ENCODE data around the gene WNK4. TPM values are rescaled to one million over a fixed set of nuclear protein-coding genes. Genes with fewer than 3 reads are reported as not detected.

Gene WNK4
- total and polyA plus RNA-seq, 2 donors (not counting 1 experiment from before 2014, with no cell fraction given) = under 0.01 to 0.35 TPM

- Histone ChIP-seq H4K20me1 (ENCODE audit: control insufficient read depth, extremely low read depth, insufficient read depth, low read length) (no peaks in the 10 kb centered on the region), H3K27me3 (ENCODE audit: control insufficient read depth, insufficient read depth, low read length) (no peaks in the 10 kb centered on the region), H3K4me2 (ENCODE audit: extremely low read depth, insufficient read depth, low read length) (no peak overlapping the region), H3K4me3 (replicated peaks in 1 of 4; ENCODE audit: control extremely low read depth in 1 of 4, insufficient read depth in 1 of 4, low read depth in 3 of 4, low read length in 4 of 4) (no peak overlapping the region), H3K36me3 (ENCODE audit: control insufficient read depth, insufficient read depth, low read length) (peaks cover 7% of the 10 kb centered on the region), H3K9me3 (ENCODE audit: control insufficient read depth, insufficient read depth, low read depth, low read length) (no peaks in the 10 kb centered on the region), H2AFZ (ENCODE audit: low read length) (no peak overlapping the region), H3K4me1 (ENCODE audit: control insufficient read depth, extremely low read depth, insufficient read depth, low read length) (peaks cover 2% of the 10 kb centered on the region), H3K9ac (ENCODE audit: insufficient read depth, low read length) (no peak overlapping the region), H3K79me2 (ENCODE audit: control insufficient read depth, insufficient read depth, low read length) (no peaks in the 10 kb centered on the region), H3K27ac (ENCODE audit: insufficient read depth, low read length) (no peak overlapping the region)
- TF ChIP-seq EZH2 (IDR thresholded peaks at IDR 0.05; ENCODE audit: low read length, missing control alignments) (no peak), CTCF (conservative IDR thresholded peaks at IDR 0.05 in 1 of 2, IDR thresholded peaks at IDR 0.05 in 1 of 2; ENCODE audit: low read depth in 1 of 2, low read length in 2 of 2) (no peak)
- no peak for DNase-seq (ENCODE audit: low read depth in 2 of 2)
Measured at GRCh38 chr17:42845556-42845917, 65.1 kb downstream of the WNK4 start.

- Histone ChIP-seq H3K4me1 (ENCODE audit: control insufficient read depth, extremely low read depth, insufficient read depth, low read length) (peaks cover 2% of the 10 kb centered on the region), H3K36me3 (ENCODE audit: control insufficient read depth, insufficient read depth, low read length) (peaks cover 7% of the 10 kb centered on the region), H3K27ac (ENCODE audit: insufficient read depth, low read length) (no peak overlapping the region), H4K20me1 (ENCODE audit: control insufficient read depth, extremely low read depth, insufficient read depth, low read length) (no peaks in the 10 kb centered on the region), H3K79me2 (ENCODE audit: control insufficient read depth, insufficient read depth, low read length) (no peaks in the 10 kb centered on the region), H3K4me2 (ENCODE audit: extremely low read depth, insufficient read depth, low read length) (no peak overlapping the region), H3K9ac (ENCODE audit: insufficient read depth, low read length) (no peak overlapping the region), H3K9me3 (ENCODE audit: control insufficient read depth, insufficient read depth, low read depth, low read length) (no peaks in the 10 kb centered on the region), H3K4me3 (replicated peaks in 1 of 4; ENCODE audit: control extremely low read depth in 1 of 4, insufficient read depth in 1 of 4, low read depth in 3 of 4, low read length in 4 of 4) (no peak overlapping the region), H2AFZ (ENCODE audit: low read length) (no peak overlapping the region), H3K27me3 (ENCODE audit: control insufficient read depth, insufficient read depth, low read length) (no peaks in the 10 kb centered on the region)
- DNase-seq (ENCODE audit: low read depth in 2 of 2) = no peak
- TF ChIP-seq EZH2 (IDR thresholded peaks at IDR 0.05; ENCODE audit: low read length, missing control alignments) = no peak
- TF ChIP-seq CTCF (conservative IDR thresholded peaks at IDR 0.05 in 1 of 2, IDR thresholded peaks at IDR 0.05 in 1 of 2; ENCODE audit: low read depth in 1 of 2, low read length in 2 of 2) = no peak
Measured at GRCh38 chr17:42845918-42846593, 65.6 kb downstream of the WNK4 start.

Other genes with a start within 250 kb of the WNK4 start
- 22.3 and 31.9 TPM in 2 replicates for gene NAGLU, start 244.4 kb upstream of the WNK4 start, total RNA-seq
- 18.5 and 19.5 TPM in 2 replicates for gene NAGLU, start 244.4 kb upstream of the WNK4 start, polyA plus RNA-seq
- gene HSD17B1, start 227.7 kb upstream of the WNK4 start, total RNA-seq = 2.1 and 2.6 TPM in 2 replicates
- 0.40 and 0.80 TPM in 2 replicates for gene HSD17B1, start 227.7 kb upstream of the WNK4 start, polyA plus RNA-seq
- gene COASY, start 218.5 kb upstream of the WNK4 start, total RNA-seq = 9.8 and 16.5 TPM in 2 replicates
- 20.3 and 31.6 TPM in 2 replicates for gene COASY, start 218.5 kb upstream of the WNK4 start, polyA plus RNA-seq
- gene MLX, start 213.5 kb upstream of the WNK4 start, total RNA-seq = 32.6 and 36.2 TPM in 2 replicates
- gene MLX, start 213.5 kb upstream of the WNK4 start, polyA plus RNA-seq = 49.3 and 56.1 TPM in 2 replicates
- gene PSMC3IP, start 202.9 kb upstream of the WNK4 start, total RNA-seq = 2.3 and 4.6 TPM in 2 replicates
- gene PSMC3IP, start 202.9 kb upstream of the WNK4 start, polyA plus RNA-seq = 8.0 and 18.7 TPM in 2 replicates
- gene RETREG3, start 171.2 kb upstream of the WNK4 start, total RNA-seq = 67.0 and 68.6 TPM in 2 replicates
- gene RETREG3, start 171.2 kb upstream of the WNK4 start, polyA plus RNA-seq = 30.0 and 37.5 TPM in 2 replicates
- gene TUBG1, start 170.9 kb upstream of the WNK4 start, total RNA-seq = 12.8 and 16.7 TPM in 2 replicates
- gene TUBG1, start 170.9 kb upstream of the WNK4 start, polyA plus RNA-seq = 60.0 and 124 TPM in 2 replicates
- gene TUBG2, start 121.3 kb upstream of the WNK4 start, total RNA-seq = 6.9 and 11.6 TPM in 2 replicates
- gene TUBG2, start 121.3 kb upstream of the WNK4 start, polyA plus RNA-seq = 13.1 and 13.5 TPM in 2 replicates
- 19.3 and 24.6 TPM in 2 replicates for gene PLEKHH3, start 103.6 kb upstream of the WNK4 start, total RNA-seq
- gene PLEKHH3, start 103.6 kb upstream of the WNK4 start, polyA plus RNA-seq = 2.3 and 3.0 TPM in 2 replicates
- gene CCR10, start 98.8 kb upstream of the WNK4 start, total RNA-seq = 1.3 and 2.6 TPM in 2 replicates
- 0.87 and 2.5 TPM in 2 replicates for gene CCR10, start 98.8 kb upstream of the WNK4 start, polyA plus RNA-seq
- 20.5 and 40.1 TPM in 2 replicates for gene CNTNAP1, start 98.1 kb upstream of the WNK4 start, total RNA-seq
- gene CNTNAP1, start 98.1 kb upstream of the WNK4 start, polyA plus RNA-seq = 39.4 and 39.5 TPM in 2 replicates
- 16.4 and 28.6 TPM in 2 replicates for gene EZH1, start 35.6 kb upstream of the WNK4 start, total RNA-seq
- gene EZH1, start 35.6 kb upstream of the WNK4 start, polyA plus RNA-seq = 23.6 and 31.9 TPM in 2 replicates
- gene RAMP2, start 19.4 kb upstream of the WNK4 start, total RNA-seq = 0.17 and 0.26 TPM in 2 replicates
- gene RAMP2, start 19.4 kb upstream of the WNK4 start, polyA plus RNA-seq = 0.17 and 0.45 TPM in 2 replicates
- gene VPS25, start 7.2 kb upstream of the WNK4 start, total RNA-seq = 43.6 and 44.7 TPM in 2 replicates
- 92.7 and 121 TPM in 2 replicates for gene VPS25, start 7.2 kb upstream of the WNK4 start, polyA plus RNA-seq
- 53.5 and 59.8 TPM in 2 replicates for gene COA3, start 18.1 kb downstream of the WNK4 start, total RNA-seq
- 80.3 and 97.1 TPM in 2 replicates for gene COA3, start 18.1 kb downstream of the WNK4 start, polyA plus RNA-seq
- gene CNTD1, start 18.3 kb downstream of the WNK4 start, total RNA-seq = 0.26 and 0.66 TPM in 2 replicates
- 0.14 TPM in 1 of 2 replicates, not detected in the other for gene CNTD1, start 18.3 kb downstream of the WNK4 start, polyA plus RNA-seq
- 97.3 and 150 TPM in 2 replicates for gene BECN1, start 43.7 kb downstream of the WNK4 start, total RNA-seq
- 87.4 and 90.4 TPM in 2 replicates for gene BECN1, start 43.7 kb downstream of the WNK4 start, polyA plus RNA-seq
- gene PSME3, start 52.8 kb downstream of the WNK4 start, total RNA-seq = 44.9 and 50.7 TPM in 2 replicates
- 133 and 177 TPM in 2 replicates for gene PSME3, start 52.8 kb downstream of the WNK4 start, polyA plus RNA-seq
- 0.26 and 0.33 TPM in 2 replicates for gene AOC2, start 64.0 kb downstream of the WNK4 start, total RNA-seq
- gene AOC2, start 64.0 kb downstream of the WNK4 start, polyA plus RNA-seq = 0.09 and 0.12 TPM in 2 replicates
- gene AOC3, start 70.6 kb downstream of the WNK4 start, total RNA-seq = 0.17 and 0.26 TPM in 2 replicates
- 0.23 and 3.5 TPM in 2 replicates for gene AOC3, start 70.6 kb downstream of the WNK4 start, polyA plus RNA-seq
- not detected in 2 replicates for gene G6PC1, start 120.2 kb downstream of the WNK4 start, total RNA-seq
- not detected in 2 replicates for gene G6PC1, start 120.2 kb downstream of the WNK4 start, polyA plus RNA-seq
- gene AARSD1, start 183.8 kb downstream of the WNK4 start, total RNA-seq = 17.7 and 21.6 TPM in 2 replicates
- 37.3 and 51.2 TPM in 2 replicates for gene AARSD1, start 183.8 kb downstream of the WNK4 start, polyA plus RNA-seq
- 0.17 TPM in 1 of 2 replicates, not detected in the other for gene PTGES3L, start 199.5 kb downstream of the WNK4 start, total RNA-seq
- 0.24 and 1.7 TPM in 2 replicates for gene PTGES3L, start 199.5 kb downstream of the WNK4 start, polyA plus RNA-seq
- gene RUNDC1, start 200.0 kb downstream of the WNK4 start, total RNA-seq = 7.7 and 8.8 TPM in 2 replicates
- 6.3 and 8.0 TPM in 2 replicates for gene RUNDC1, start 200.0 kb downstream of the WNK4 start, polyA plus RNA-seq
- gene RPL27, start 217.8 kb downstream of the WNK4 start, total RNA-seq = 902 and 1,145 TPM in 2 replicates
- gene RPL27, start 217.8 kb downstream of the WNK4 start, polyA plus RNA-seq = 3,313 and 3,346 TPM in 2 replicates
- gene IFI35, start 226.2 kb downstream of the WNK4 start, total RNA-seq = 31.3 and 34.5 TPM in 2 replicates
- 33.4 and 52.0 TPM in 2 replicates for gene IFI35, start 226.2 kb downstream of the WNK4 start, polyA plus RNA-seq
- gene VAT1, start 241.8 kb downstream of the WNK4 start, total RNA-seq = 259 and 297 TPM in 2 replicates
- 234 and 362 TPM in 2 replicates for gene VAT1, start 241.8 kb downstream of the WNK4 start, polyA plus RNA-seq
- gene RND2, start 244.6 kb downstream of the WNK4 start, total RNA-seq = 0.77 and 0.99 TPM in 2 replicates
- 0.54 and 0.95 TPM in 2 replicates for gene RND2, start 244.6 kb downstream of the WNK4 start, polyA plus RNA-seq

Measured in fibroblast of lung (primary cell).